GM21447 (cell line): Measurements from ENCODE around the gene HDAC5.
"Not testable (repeated sequence)": the region's sequence is repeated elsewhere in the genome, so short reads cannot be mapped to it uniquely, and the experiment has no call there.

ENCODE experiments used
- ATAC-seq: cut with Tn5 transposase; IDR thresholded peaks from one replicate; pipeline ENCODE4 v1.9.1; 2021; ENCODE audit not compliant: unreplicated experiment

Gene HDAC5

GRCh38 chr17:44112284-44113280 is 10.9 kb downstream of the HDAC5 start:
- ATAC-seq: no peak

- ATAC-seq: no peak
These were observed 11.7 kb downstream of the HDAC5 start for GRCh38 chr17:44111777-44112176.

- peak; percentile 65 for ATAC-seq
These were observed 12.4 kb downstream of the HDAC5 start for GRCh38 chr17:44110823-44111633.

- ATAC-seq: no peak
These were observed 13.3 kb downstream of the HDAC5 start for GRCh38 chr17:44110011-44110686.

GRCh38 chr17:44109312-44109630 is 14.2 kb downstream of the HDAC5 start:
- ATAC-seq: no peak

- ATAC-seq: no peak
These were observed 14.8 kb downstream of the HDAC5 start for GRCh38 chr17:44108440-44109311.

GRCh38 chr17:44106801-44107200 is 16.6 kb downstream of the HDAC5 start:
- ATAC-seq: no peak

- ATAC-seq: no peak
These were observed 17.5 kb downstream of the HDAC5 start for GRCh38 chr17:44105941-44106340.

GRCh38 chr17:44105483-44105882 is 18.0 kb downstream of the HDAC5 start:
- no peak for ATAC-seq

GRCh38 chr17:44102849-44103622 is 20.4 kb downstream of the HDAC5 start:
- no peak for ATAC-seq

GRCh38 chr17:44101858-44102257 is 21.6 kb downstream of the HDAC5 start:
- not testable (repeated sequence) for ATAC-seq

GRCh38 chr17:44097110-44097958 is 26.1 kb downstream of the HDAC5 start:
- no peak for ATAC-seq

- ATAC-seq: no peak
These were observed 27.6 kb downstream of the HDAC5 start for GRCh38 chr17:44095647-44096496.

- no peak for ATAC-seq
These were observed 28.1 kb downstream of the HDAC5 start for GRCh38 chr17:44095388-44095646.

- no peak for ATAC-seq
These were observed 28.6 kb downstream of the HDAC5 start for GRCh38 chr17:44094701-44095387.

GRCh38 chr17:44093231-44093900 is 30.1 kb downstream of the HDAC5 start:
- ATAC-seq: no peak

GRCh38 chr17:44092051-44092450 is 31.4 kb downstream of the HDAC5 start:
- no peak for ATAC-seq
